Activated CD4-positive, alpha-beta T cell treated with anti-CD3 and anti-CD28 coated beads for 36 hours (primary cell): ENCODE results near the gene HEXIM2. TPM values are rescaled to one million over a fixed set of nuclear protein-coding genes. Genes with fewer than 3 reads are reported as not detected.
"Not testable (repeated sequence)": the region's sequence is repeated elsewhere in the genome, so short reads cannot be mapped to it uniquely, and the experiment has no call there.

Experiments
- ATAC-seq: fragments of 200-7000 bp; cut with Tn5 transposase; one replicate; pipeline ENCODE4 v1.10.0; 2021; ENCODE audit warnings: mild to moderate bottlenecking, moderate library complexity
- CTCF ChIA-PET: fragments of 350-600 bp; sonication (Branson Sonifier 250); formaldehyde crosslinking; loops from one replicate; lab custom pipeline; 2021; ENCODE audit warnings: antibody characterized with exemption; lab: Charles Lee
- POLR2A ChIA-PET: fragments of 350-600 bp; sonication (Branson Sonifier 250); formaldehyde crosslinking; loops from one replicate; lab custom pipeline; 2021; ENCODE audit warnings: antibody characterized with exemption, inconsistent platforms; lab: Charles Lee
- DNase-seq: peaks from one replicate; pipeline ENCODE4 v3.0.0-alpha.2; 2020
- H3K27ac Mint-ChIP-seq: one replicate; pipeline ENCODE4 v1.8.0; 2021; ENCODE audit warnings: mixed read lengths
- H3K27me3 Mint-ChIP-seq: one replicate; pipeline ENCODE4 v1.8.0; 2021; ENCODE audit warnings: mixed read lengths
- H3K36me3 Mint-ChIP-seq: one replicate; pipeline ENCODE4 v1.8.0; 2021; ENCODE audit warnings: low read depth, mixed read lengths
- H3K4me1 Mint-ChIP-seq: one replicate; pipeline ENCODE4 v1.8.0; 2021; ENCODE audit warnings: mixed read lengths
- H3K4me3 Mint-ChIP-seq: one replicate; pipeline ENCODE4 v1.8.0; 2021; ENCODE audit warnings: mild to moderate bottlenecking, moderate library complexity, mixed read lengths
- H3K9me3 Mint-ChIP-seq: one replicate; pipeline ENCODE4 v1.8.0; 2021; ENCODE audit warnings: low read depth, mixed read lengths
- intact Hi-C, 2 experiments: fragments of 100-400 bp; cut with DNase I in 1 of 2; cut with micrococcal nuclease in 1 of 2; formaldehyde crosslinking; loops; one replicate each; pipeline versions ENCODE4 v1.14.2 to v1.15.1; 2022 to 2024; cut with DNase I, micrococcal nuclease
- total RNA-seq, 2 experiments: library from RNA; stranded (reverse); gene quantifications; one replicate each; pipeline ENCODE4 v1.2.3, GENCODE V29; 2021

The HEXIM2 gene
- total RNA-seq, 2 experiments from 2014 or later = 3.9 to 4.6 TPM

GRCh38 chr17:45118691-45119090 lies 43.0 kb upstream of the HEXIM2 start:
- H3K4me1 Mint-ChIP-seq = no peaks in the 10 kb centered on the region
- no peak for ATAC-seq
- peaks cover 4% of the 10 kb centered on the region for H3K27me3 Mint-ChIP-seq
- no peaks in the 10 kb centered on the region for H3K36me3 Mint-ChIP-seq
- H3K27ac Mint-ChIP-seq = no peak overlapping the region
- H3K4me3 Mint-ChIP-seq = no peak overlapping the region
- intact Hi-C loops = no loop called here
- no peak for DNase-seq
- POLR2A ChIA-PET = no interaction called here
- CTCF ChIA-PET = interaction anchor here (0.5 to 1.5 kb wide), 5 partner anchors 10 to 42 kb away, joined by 3 to 4 read pairs (median 3); no protein-coding TSS in a partner anchor
- H3K9me3 Mint-ChIP-seq = no peaks in the 10 kb centered on the region

GRCh38 chr17:45119964-45120363 lies 41.7 kb upstream of the HEXIM2 start:
- no peak overlapping the region for H3K4me3 Mint-ChIP-seq
- ChIA-PET POLR2A (no interaction called here), CTCF (interaction anchor here (1.6 kb wide), 1 partner anchor 15 kb away, joined by 4 read pairs; the partner anchor contains the start of gene ACBD4)
- no peak for DNase-seq
- intact Hi-C loops = no loop called here
- no peak overlapping the region for H3K27ac Mint-ChIP-seq
- no peaks in the 10 kb centered on the region for H3K36me3 Mint-ChIP-seq
- no peak for ATAC-seq
- no peaks in the 10 kb centered on the region for H3K9me3 Mint-ChIP-seq
- H3K4me1 Mint-ChIP-seq = no peaks in the 10 kb centered on the region
- peaks cover 4% of the 10 kb centered on the region for H3K27me3 Mint-ChIP-seq

- intact Hi-C loops = no loop called here
- peaks cover 4% of the 10 kb centered on the region for H3K27me3 Mint-ChIP-seq
- H3K36me3 Mint-ChIP-seq = no peaks in the 10 kb centered on the region
- H3K4me1 Mint-ChIP-seq = no peaks in the 10 kb centered on the region
- H3K4me3 Mint-ChIP-seq = no peak overlapping the region
- ChIA-PET CTCF (interaction anchor here (1.6 kb wide), 1 partner anchor 15 kb away, joined by 4 read pairs; the partner anchor contains the start of gene ACBD4), POLR2A (no interaction called here)
- no peak overlapping the region for H3K27ac Mint-ChIP-seq
- DNase-seq (no peak), ATAC-seq (no peak)
- H3K9me3 Mint-ChIP-seq = no peaks in the 10 kb centered on the region
These were observed 41.1 kb upstream of the HEXIM2 start for GRCh38 chr17:45120558-45120957.

- no peaks in the 10 kb centered on the region for H3K9me3 Mint-ChIP-seq
- intact Hi-C loops = no loop called here
- H3K4me1 Mint-ChIP-seq = no peaks in the 10 kb centered on the region
- no peak for ATAC-seq
- ChIA-PET POLR2A (no interaction called here), CTCF (no interaction called here)
- H3K27me3 Mint-ChIP-seq = peaks cover 4% of the 10 kb centered on the region
- no peak overlapping the region for H3K27ac Mint-ChIP-seq
- no peak overlapping the region for H3K4me3 Mint-ChIP-seq
- no peak for DNase-seq
- H3K36me3 Mint-ChIP-seq = no peaks in the 10 kb centered on the region
These were observed 40.6 kb upstream of the HEXIM2 start for GRCh38 chr17:45121055-45121454.

GRCh38 chr17:45123076-45123770 lies 38.5 kb upstream of the HEXIM2 start:
- ChIA-PET CTCF (interaction anchor here (2.0 kb wide), 1 partner anchor 12 kb away, joined by 11 read pairs; the partner anchor contains the start of gene ACBD4), POLR2A (no interaction called here)
- peaks cover 4% of the 10 kb centered on the region for H3K27me3 Mint-ChIP-seq
- no peaks in the 10 kb centered on the region for H3K4me1 Mint-ChIP-seq
- H3K36me3 Mint-ChIP-seq = no peaks in the 10 kb centered on the region
- intact Hi-C loops = no loop called here
- no peak overlapping the region for H3K4me3 Mint-ChIP-seq
- DNase-seq (no peak), ATAC-seq (no peak)
- H3K9me3 Mint-ChIP-seq = no peaks in the 10 kb centered on the region
- no peak overlapping the region for H3K27ac Mint-ChIP-seq

GRCh38 chr17:45123930-45124796 lies 37.5 kb upstream of the HEXIM2 start:
- no peaks in the 10 kb centered on the region for H3K9me3 Mint-ChIP-seq
- H3K4me3 Mint-ChIP-seq = no peak overlapping the region
- CTCF ChIA-PET = interaction anchor here (2.0 kb wide), 1 partner anchor 11 kb away, joined by 11 read pairs; the partner anchor contains the start of gene ACBD4
- POLR2A ChIA-PET = interaction anchor here (0.6 kb wide), 1 partner anchor 27 kb away, joined by 3 read pairs; no protein-coding TSS in a partner anchor
- no peak overlapping the region for H3K27ac Mint-ChIP-seq
- peak; percentile 53 for DNase-seq
- intact Hi-C loops = no loop called here
- peak; percentile 91 for ATAC-seq
- H3K36me3 Mint-ChIP-seq = no peaks in the 10 kb centered on the region
- H3K4me1 Mint-ChIP-seq = no peaks in the 10 kb centered on the region
- H3K27me3 Mint-ChIP-seq = peaks cover 4% of the 10 kb centered on the region

- POLR2A ChIA-PET, H3K4me1 Mint-ChIP-seq, H3K27me3 Mint-ChIP-seq, DNase-seq, H3K9me3 Mint-ChIP-seq, H3K4me3 Mint-ChIP-seq, H3K36me3 Mint-ChIP-seq, H3K27ac Mint-ChIP-seq, ATAC-seq, intact Hi-C loops: not testable (repeated sequence)
- CTCF ChIA-PET = interaction anchor here (2.0 kb wide), 1 partner anchor 10 kb away, joined by 11 read pairs; the partner anchor contains the start of gene ACBD4
These were observed 36.9 kb upstream of the HEXIM2 start for GRCh38 chr17:45124797-45125122.

- Mint-ChIP-seq H3K4me3 (no peak overlapping the region), H3K36me3 (no peaks in the 10 kb centered on the region), H3K4me1 (no peaks in the 10 kb centered on the region), H3K27ac (no peak overlapping the region), H3K27me3 (peaks cover 4% of the 10 kb centered on the region), H3K9me3 (no peaks in the 10 kb centered on the region)
- DNase-seq (no peak), ATAC-seq (no peak)
- POLR2A ChIA-PET = no interaction called here
- intact Hi-C loops = no loop called here
- CTCF ChIA-PET = interaction anchor here (2.3 kb wide), 1 partner anchor 10 kb away, joined by 9 read pairs; the partner anchor contains the start of gene ACBD4
These were observed 36.2 kb upstream of the HEXIM2 start for GRCh38 chr17:45125509-45125908.

GRCh38 chr17:45127207-45127547 lies 34.5 kb upstream of the HEXIM2 start:
- DNase-seq = no peak
- Mint-ChIP-seq H3K4me1 (no peaks in the 10 kb centered on the region), H3K27me3 (peaks cover 3% of the 10 kb centered on the region), H3K27ac (no peak overlapping the region), H3K9me3 (no peaks in the 10 kb centered on the region), H3K36me3 (no peaks in the 10 kb centered on the region), H3K4me3 (no peak overlapping the region)
- no peak for ATAC-seq
- ChIA-PET CTCF (interaction anchor here (0.6 to 2.3 kb wide), 3 partner anchors 8 to 217 kb away, joined by 3 to 9 read pairs (median 4); partner anchors contain the start of gene ACBD4), POLR2A (no interaction called here)
- intact Hi-C loops = no loop called here

- Mint-ChIP-seq H3K27ac (no peak overlapping the region), H3K9me3 (no peaks in the 10 kb centered on the region), H3K36me3 (no peaks in the 10 kb centered on the region), H3K4me3 (no peak overlapping the region), H3K4me1 (no peaks in the 10 kb centered on the region), H3K27me3 (peaks cover 3% of the 10 kb centered on the region)
- intact Hi-C loops = no loop called here
- DNase-seq (no peak), ATAC-seq (no peak)
- POLR2A ChIA-PET = no interaction called here
- CTCF ChIA-PET = interaction anchor here (0.6 to 2.3 kb wide), 2 partner anchors 8 to 217 kb away, joined by 4 to 9 read pairs; partner anchors contain the start of gene ACBD4
These were observed 34.0 kb upstream of the HEXIM2 start for GRCh38 chr17:45127548-45128300.

GRCh38 chr17:45128331-45128730 lies 33.3 kb upstream of the HEXIM2 start:
- POLR2A ChIA-PET = no interaction called here
- CTCF ChIA-PET = interaction anchor here (1.5 kb wide), 1 partner anchor 9 kb away, joined by 3 read pairs; no protein-coding TSS in a partner anchor
- ATAC-seq = no peak
- Mint-ChIP-seq H3K9me3 (no peaks in the 10 kb centered on the region), H3K27me3 (peaks cover 3% of the 10 kb centered on the region), H3K36me3 (no peaks in the 10 kb centered on the region), H3K4me3 (no peak overlapping the region), H3K4me1 (no peaks in the 10 kb centered on the region), H3K27ac (no peak overlapping the region)
- DNase-seq = no peak
- intact Hi-C loops = no loop called here
